A549 (cell line): ENCODE results near the gene LETM1. TPM values are rescaled to one million over a fixed set of nuclear protein-coding genes. Genes with fewer than 3 reads are reported as not detected.

Source experiments
- ATAC-seq, 2 experiments: fragments of 200-7000 bp in 1 of 2; fragments of >200 bp in 1 of 2; cut with Nextera tagmentation in 1 of 2; cut with Tn5 transposase in 1 of 2; 3 replicates each; pipeline versions ENCODE4 v1.8.0 to v1.9.1; 2018 to 2020; ENCODE audit warnings: mild to moderate bottlenecking in 1 of 2, moderate library complexity in 1 of 2
- CTCF ChIA-PET: fragments of 300-600 bp; sonication (Branson Sonifier 250); formaldehyde crosslinking; extraction: SDS; loops from one replicate; lab custom pipeline; 2021; ENCODE audit warnings: antibody characterized with exemption, inconsistent platforms; lab: Yijun Ruan, JAX
- POLR2A ChIA-PET: fragments of 350-600 bp; formaldehyde crosslinking; extraction: SDS; loops from one replicate; lab custom pipeline; 2021; ENCODE audit warnings: antibody characterized with exemption, inconsistent platforms; lab: Yijun Ruan, JAX
- DNase-seq, 2 experiments: peaks; one replicate each; pipeline versions ENCODE4 v3.0.0 to v3.0.0-alpha.2; 2011 to 2016; ENCODE audit warnings: low read depth in 1 of 2, low spot score in 1 of 2
- FAIRE-seq: peaks from 2 replicates; lab custom pipeline; 2011; peaks lifted over from hg19 to GRCh38; lab: Jason Lieb, UNC
- H3K27ac ChIP-seq, 2 experiments: fragments of >200 bp; sonication (Bioruptor Twin); formaldehyde crosslinking; 3 replicates each; pipeline ENCODE4 v1.5.1; 2016 to 2017
- H3K4me1 ChIP-seq: fragments of >200 bp; sonication (Bioruptor Twin); formaldehyde crosslinking; 3 replicates; pipeline ENCODE4 v1.6.1; 2016
- H3K4me2 ChIP-seq: fragments of >200 bp; sonication (Bioruptor Twin); formaldehyde crosslinking; 3 replicates; pipeline ENCODE4 v1.6.1; 2016
- H3K4me3 ChIP-seq: fragments of >200 bp; sonication (Bioruptor Twin); formaldehyde crosslinking; 3 replicates; pipeline ENCODE4 v1.5.1; 2016
- H3K9me3 ChIP-seq: fragments of >200 bp; sonication (Bioruptor Twin); formaldehyde crosslinking; 3 replicates; pipeline ENCODE4 v1.6.1; 2016
- CBX2 ChIP-seq: fragments of 200-600 bp; sonication (generic); IDR thresholded peaks from 2 replicates; pipeline ENCODE4 v1.6.1; 2016; ENCODE audit warnings: low read depth, mild to moderate bottlenecking, borderline replicate concordance
- CHD2 ChIP-seq: fragments of 150-350 bp; IDR thresholded peaks from 2 replicates; pipeline ENCODE4 v1.6.1; 2014; ENCODE audit warnings: low read length; ENCODE audit not compliant: partially characterized antibody
- CHD4 ChIP-seq: fragments of 200-600 bp; sonication (generic); IDR thresholded peaks from 2 replicates; pipeline ENCODE4 v1.6.1; 2016; ENCODE audit warnings: antibody characterized with exemption, mild to moderate bottlenecking, borderline replicate concordance
- EHF ChIP-seq: fragments of 250-450 bp; sonication (Bioruptor Pico); IDR thresholded peaks from 2 replicates; pipeline ENCODE4 v1.5.0; 2020; ENCODE audit warnings: mild to moderate bottlenecking
- FOSB ChIP-seq: fragments of 250-450 bp; sonication (Bioruptor Pico); IDR thresholded peaks from 2 replicates; pipeline ENCODE4 v1.5.0; 2020; ENCODE audit warnings: mild to moderate bottlenecking, moderate library complexity
- FOSL2 ChIP-seq, 2 experiments: fragments of 450-650 bp in 1 of 2; fragments of >200 bp in 1 of 2; sonication (Bioruptor Twin) in 1 of 2; formaldehyde crosslinking; IDR thresholded peaks; 2 replicates each; pipeline versions ENCODE4 v1.5.0 to v1.6.1; 2016 to 2020; ENCODE audit warnings: mild to moderate bottlenecking in 1 of 2, moderate library complexity in 1 of 2
- HOXA7 ChIP-seq: fragments of 250-450 bp; sonication (Bioruptor Pico); IDR thresholded peaks from 2 replicates; pipeline ENCODE4 v1.5.0; 2020; ENCODE audit warnings: mild to moderate bottlenecking, moderate library complexity
- NPAS2 ChIP-seq: fragments of 250-450 bp; sonication (Bioruptor Pico); IDR thresholded peaks from 2 replicates; pipeline ENCODE4 v1.8.0; 2022; ENCODE audit warnings: mild to moderate bottlenecking, moderate library complexity, borderline replicate concordance
- PHF8 ChIP-seq: fragments of 200-600 bp; sonication (generic); IDR thresholded peaks from 2 replicates; pipeline ENCODE4 v1.6.1; 2016; ENCODE audit warnings: low read depth, mild to moderate bottlenecking, antibody characterized with exemption, moderate library complexity, borderline replicate concordance
- RFX5 ChIP-seq: fragments of 450-650 bp; IDR thresholded peaks from 2 replicates; pipeline ENCODE4 v1.7.1; 2014; ENCODE audit warnings: antibody characterized with exemption, mild to moderate bottlenecking, moderate library complexity
- RNF2 ChIP-seq: fragments of 200-600 bp; sonication (generic); IDR thresholded peaks from 2 replicates; pipeline ENCODE4 v1.6.1; 2016; ENCODE audit warnings: low read depth, mild to moderate bottlenecking, antibody characterized with exemption, moderate library complexity, borderline replicate concordance
- WGBS: methylation state at CpG from one replicate; pipeline ENCODE4 v1.1.6; 2017; ENCODE audit errors: missing lambda C conversion rate; 5-methylcytosine and 5-hydroxymethylcytosine counted together
- polyA plus RNA-seq, 4 experiments: library from polyadenylated mRNA; depleted of rRNA in 3 of 4; stranded (reverse); fragments of >200 nt; fragmentation: RNase III in 1 of 4; extraction: RNeasy Plus Mini Kit Qiagen cat#74134 plus additional on column Dnase treatment in 1 of 4; gene quantifications; 2 replicates in 3 of 4; 3 replicates in 1 of 4; pipeline ENCODE4 v1.2.3, GENCODE V29; 2011 to 2017
- TF ChIP-seq, protein P1 (sequence below): IDR thresholded peaks from 2 replicates; pipeline ENCODE4 v1.6.1; 2012
- TF ChIP-seq, protein P2 (sequence below): IDR thresholded peaks from 2 replicates; pipeline ENCODE4 v1.6.1; 2012; ENCODE audit warnings: low read depth, borderline replicate concordance
- TF ChIP-seq, protein P3 (sequence below): fragments of >200 bp; sonication (Bioruptor Twin); formaldehyde crosslinking; IDR thresholded peaks from 2 replicates; pipeline ENCODE4 v1.6.1; 2016
- TF ChIP-seq, protein P4 (sequence below): fragments of 250-450 bp; sonication (Bioruptor Pico); IDR thresholded peaks from 2 replicates; pipeline ENCODE4 v1.5.0; 2020; ENCODE audit warnings: low read depth, mild to moderate bottlenecking, moderate library complexity
- TF ChIP-seq, protein P5 (sequence below): fragments of >200 bp; sonication (Bioruptor Twin); formaldehyde crosslinking; IDR thresholded peaks from 3 replicates; pipeline ENCODE4 v1.6.1; 2016

LETM1 gene
- polyA plus RNA-seq, 2 of the 4 experiments (the other 2 are of a cell fraction): 18.6 to 29.6 TPM

DNA sequence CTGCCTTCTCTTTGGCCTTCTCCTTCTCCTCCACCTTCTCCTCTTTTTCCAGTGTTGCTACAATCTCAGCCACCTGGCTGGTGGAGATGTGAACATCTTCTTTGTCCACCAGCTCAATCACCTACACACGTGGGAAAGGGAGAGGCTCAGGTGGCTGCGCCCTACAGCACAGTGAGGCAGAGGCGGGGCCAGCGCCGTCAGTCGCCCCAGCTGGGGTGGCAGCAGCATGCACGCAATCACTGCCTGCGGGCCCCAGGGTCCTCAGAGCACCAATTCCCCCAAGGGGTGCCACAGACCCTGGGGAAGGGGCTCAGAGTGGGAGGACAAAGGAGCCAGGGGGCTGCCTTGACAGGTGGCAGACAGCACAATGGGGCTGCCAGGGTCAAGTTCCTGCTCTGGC, 41.5 kb downstream of the LETM1 start:
- H3K27ac ChIP-seq: no peak overlapping the region
- no peak overlapping the region for H3K4me3 ChIP-seq
- FAIRE-seq (no peak), DNase-seq (no peak), ATAC-seq (no peak)
- 89% methylated on average over 5 of the region's 8 CpGs for WGBS
- H3K4me1 ChIP-seq: no peaks in the 10 kb centered on the region
- no peaks in the 10 kb centered on the region for H3K9me3 ChIP-seq
- CTCF ChIA-PET: interaction anchor here (0.6 to 13.7 kb wide), 5 partner anchors 19 to 103 kb away, joined by 3 to 227 read pairs (median 4); no protein-coding TSS in a partner anchor
- POLR2A ChIA-PET: no interaction called here
- no peak overlapping the region for H3K4me2 ChIP-seq
- TF ChIP-seq, protein P1, sequence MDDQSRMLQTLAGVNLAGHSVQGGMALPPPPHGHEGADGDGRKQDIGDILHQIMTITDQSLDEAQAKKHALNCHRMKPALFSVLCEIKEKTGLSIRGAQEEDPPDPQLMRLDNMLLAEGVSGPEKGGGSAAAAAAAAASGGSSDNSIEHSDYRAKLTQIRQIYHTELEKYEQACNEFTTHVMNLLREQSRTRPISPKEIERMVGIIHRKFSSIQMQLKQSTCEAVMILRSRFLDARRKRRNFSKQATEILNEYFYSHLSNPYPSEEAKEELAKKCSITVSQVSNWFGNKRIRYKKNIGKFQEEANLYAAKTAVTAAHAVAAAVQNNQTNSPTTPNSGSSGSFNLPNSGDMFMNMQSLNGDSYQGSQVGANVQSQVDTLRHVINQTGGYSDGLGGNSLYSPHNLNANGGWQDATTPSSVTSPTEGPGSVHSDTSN: no peak
- TF ChIP-seq CBX2: no peak
- no peak for TF ChIP-seq RNF2
- TF ChIP-seq PHF8: no peak
- no peak for TF ChIP-seq NPAS2 (CRISPR knock-in tag)
- no peak for TF ChIP-seq RFX5
- TF ChIP-seq HOXA7: no peak
- TF ChIP-seq FOSB (CRISPR knock-in tag): no peak
- TF ChIP-seq, all 56 proteins: peak for 0

DNA sequence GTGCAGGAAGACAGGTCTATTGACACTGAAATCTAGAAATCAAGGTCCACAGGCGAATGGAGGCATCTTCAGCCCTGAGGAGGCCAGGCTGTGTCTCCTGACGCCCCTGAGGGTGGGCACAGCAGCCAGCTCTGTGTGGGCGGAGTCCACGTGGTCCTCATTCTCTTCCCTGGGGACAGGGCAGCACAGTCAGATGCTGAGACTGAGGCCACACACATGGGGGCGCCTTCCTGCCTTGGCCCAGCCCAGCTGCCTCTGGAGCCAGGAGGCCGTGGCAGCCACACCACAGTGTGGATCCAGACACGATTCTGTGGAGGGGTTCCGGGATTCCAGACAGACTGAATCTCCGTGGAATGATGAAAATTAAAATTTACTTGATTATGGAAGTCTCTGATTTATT, 42.0 kb downstream of the LETM1 start:
- DNase-seq (no peak), ATAC-seq (no peak; a peak in 1 of 6 replicates), FAIRE-seq (no peak)
- ChIA-PET CTCF (interaction anchor here (0.6 to 13.7 kb wide), 5 partner anchors 64 to 104 kb away, joined by 3 to 227 read pairs (median 4); no protein-coding TSS in a partner anchor), POLR2A (no interaction called here)
- TF ChIP-seq CHD2 (no peak), PHF8 (no peak)
- TF ChIP-seq, protein P2, sequence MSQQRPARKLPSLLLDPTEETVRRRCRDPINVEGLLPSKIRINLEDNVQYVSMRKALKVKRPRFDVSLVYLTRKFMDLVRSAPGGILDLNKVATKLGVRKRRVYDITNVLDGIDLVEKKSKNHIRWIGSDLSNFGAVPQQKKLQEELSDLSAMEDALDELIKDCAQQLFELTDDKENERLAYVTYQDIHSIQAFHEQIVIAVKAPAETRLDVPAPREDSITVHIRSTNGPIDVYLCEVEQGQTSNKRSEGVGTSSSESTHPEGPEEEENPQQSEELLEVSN: no peak
- Histone ChIP-seq H3K9me3 (no peaks in the 10 kb centered on the region), H3K4me1 (no peaks in the 10 kb centered on the region), H3K4me3 (no peak overlapping the region), H3K4me2 (no peak overlapping the region), H3K27ac (no peak overlapping the region)
- 70% methylated on average over 7 of the region's 9 CpGs for WGBS

DNA sequence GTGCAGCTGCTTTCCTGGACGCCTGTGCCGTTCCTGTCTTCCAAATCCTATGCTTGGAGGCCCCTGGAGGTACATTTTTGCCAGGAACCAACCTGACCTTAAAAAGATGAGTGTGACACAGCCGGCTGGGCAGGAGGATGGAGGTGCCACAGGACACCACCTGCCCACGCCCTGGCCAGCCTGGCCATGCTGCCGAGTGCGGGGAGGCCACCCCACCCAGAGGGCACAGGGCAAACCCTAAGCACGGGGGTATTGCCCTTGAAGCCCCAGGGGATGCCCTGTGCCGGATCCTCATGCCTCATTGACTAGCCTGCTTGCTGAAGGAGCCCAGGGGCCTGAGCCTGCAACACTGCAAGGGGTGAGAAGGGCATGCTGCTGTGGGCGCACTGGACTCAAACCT, 42.7 kb downstream of the LETM1 start:
- TF ChIP-seq, protein P3, sequence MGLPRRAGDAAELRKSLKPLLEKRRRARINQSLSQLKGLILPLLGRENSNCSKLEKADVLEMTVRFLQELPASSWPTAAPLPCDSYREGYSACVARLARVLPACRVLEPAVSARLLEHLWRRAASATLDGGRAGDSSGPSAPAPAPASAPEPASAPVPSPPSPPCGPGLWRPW: no peak
- TF ChIP-seq EHF (no peak), CHD4 (no peak), FOSB (CRISPR knock-in tag) (no peak), FOSL2 (IDR thresholded peaks at IDR 0.05) (no peak), FOSL2 (CRISPR knock-in tag; IDR thresholded peaks at IDR 0.05) (no peak)
- TF ChIP-seq, protein P4, sequence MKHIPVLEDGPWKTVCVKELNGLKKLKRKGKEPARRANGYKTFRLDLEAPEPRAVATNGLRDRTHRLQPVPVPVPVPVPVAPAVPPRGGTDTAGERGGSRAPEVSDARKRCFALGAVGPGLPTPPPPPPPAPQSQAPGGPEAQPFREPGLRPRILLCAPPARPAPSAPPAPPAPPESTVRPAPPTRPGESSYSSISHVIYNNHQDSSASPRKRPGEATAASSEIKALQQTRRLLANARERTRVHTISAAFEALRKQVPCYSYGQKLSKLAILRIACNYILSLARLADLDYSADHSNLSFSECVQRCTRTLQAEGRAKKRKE (CRISPR knock-in tag): no peak
- TF ChIP-seq, protein P5, sequence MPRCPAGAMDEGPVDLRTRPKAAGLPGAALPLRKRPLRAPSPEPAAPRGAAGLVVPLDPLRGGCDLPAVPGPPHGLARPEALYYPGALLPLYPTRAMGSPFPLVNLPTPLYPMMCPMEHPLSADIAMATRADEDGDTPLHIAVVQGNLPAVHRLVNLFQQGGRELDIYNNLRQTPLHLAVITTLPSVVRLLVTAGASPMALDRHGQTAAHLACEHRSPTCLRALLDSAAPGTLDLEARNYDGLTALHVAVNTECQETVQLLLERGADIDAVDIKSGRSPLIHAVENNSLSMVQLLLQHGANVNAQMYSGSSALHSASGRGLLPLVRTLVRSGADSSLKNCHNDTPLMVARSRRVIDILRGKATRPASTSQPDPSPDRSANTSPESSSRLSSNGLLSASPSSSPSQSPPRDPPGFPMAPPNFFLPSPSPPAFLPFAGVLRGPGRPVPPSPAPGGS: no peak
- Histone ChIP-seq H3K4me2 (no peak overlapping the region), H3K4me3 (no peak overlapping the region), H3K9me3 (no peaks in the 10 kb centered on the region), H3K4me1 (no peaks in the 10 kb centered on the region), H3K27ac (no peak overlapping the region)
- ATAC-seq (no peak), DNase-seq (no peak), FAIRE-seq (no peak)
- WGBS: 80% methylated on average over 3 of the region's 9 CpGs
- POLR2A ChIA-PET: no interaction called here
- CTCF ChIA-PET: interaction anchor here (1.3 to 13.7 kb wide), 4 partner anchors 17 to 98 kb away, joined by 4 to 227 read pairs (median 72); partner anchors contain the start of gene FGFR3
